PFSK-1 (cell line): ENCODE measurements around the gene KDM4B.

Source experiments
- FOXP2 ChIP-seq: optimal IDR thresholded peaks from 2 replicates; pipeline ENCODE3; 2011; ENCODE audit warnings: borderline replicate concordance, control low read depth, inconsistent platforms; ENCODE audit not compliant: insufficient read depth; ENCODE audit errors: extremely low read length, extremely low read depth
- POLR2AphosphoS5 ChIP-seq: IDR thresholded peaks from 2 replicates; pipeline ENCODE4 v1.6.1; 2012; ENCODE audit warnings: low read depth, mild to moderate bottlenecking, control low read depth, low read length, moderate library complexity
- SIN3A ChIP-seq: IDR thresholded peaks from 2 replicates; pipeline ENCODE4 v1.6.1; 2012; ENCODE audit warnings: mild to moderate bottlenecking, low read length, moderate library complexity, borderline replicate concordance; ENCODE audit not compliant: insufficient read depth
- TAF1 ChIP-seq: IDR thresholded peaks from 2 replicates; pipeline ENCODE4 v1.6.1; 2012; ENCODE audit warnings: low read length, control low read depth, borderline replicate concordance; ENCODE audit not compliant: insufficient read depth
- TF ChIP-seq, protein P1 (sequence below), 2 experiments: IDR thresholded peaks; 2 replicates each; pipeline versions ENCODE4 v1.6.1 to v1.8.0; 2011 to 2012; ENCODE audit warnings: low read depth in 2 of 2, low read length in 2 of 2, control low read depth in 1 of 2, inconsistent platforms in 1 of 2, mild to moderate bottlenecking in 1 of 2, moderate library complexity in 1 of 2; ENCODE audit not compliant: insufficient read depth in 1 of 2

DNA sequence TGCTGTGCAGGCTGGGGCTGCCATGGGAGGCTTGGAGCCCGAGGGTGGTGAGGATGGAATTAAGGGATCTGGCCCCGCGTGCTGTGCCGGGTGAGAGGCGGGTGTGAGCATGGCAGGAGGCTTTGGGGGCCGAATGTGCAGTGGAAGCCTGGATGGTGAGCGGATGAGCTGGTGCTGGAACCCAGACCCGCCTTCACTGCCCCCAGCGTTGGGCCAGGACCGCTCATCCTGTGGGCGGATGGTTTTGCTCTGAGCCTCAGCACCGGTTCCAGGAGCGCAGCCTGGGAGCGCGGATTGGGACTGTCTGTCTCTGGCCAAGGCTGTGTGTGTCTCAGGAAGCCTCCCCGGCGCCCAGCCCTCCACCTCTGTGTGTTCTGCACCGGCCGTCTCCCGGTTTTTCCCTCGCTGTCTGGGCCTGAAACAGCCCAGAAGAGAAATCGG lies 16.7 kb downstream of the KDM4B start:
- TF ChIP-seq POLR2AphosphoS5 (no peak), SIN3A (no peak), TAF1 (no peak), FOXP2 (no peak)
- TF ChIP-seq, protein P1, sequence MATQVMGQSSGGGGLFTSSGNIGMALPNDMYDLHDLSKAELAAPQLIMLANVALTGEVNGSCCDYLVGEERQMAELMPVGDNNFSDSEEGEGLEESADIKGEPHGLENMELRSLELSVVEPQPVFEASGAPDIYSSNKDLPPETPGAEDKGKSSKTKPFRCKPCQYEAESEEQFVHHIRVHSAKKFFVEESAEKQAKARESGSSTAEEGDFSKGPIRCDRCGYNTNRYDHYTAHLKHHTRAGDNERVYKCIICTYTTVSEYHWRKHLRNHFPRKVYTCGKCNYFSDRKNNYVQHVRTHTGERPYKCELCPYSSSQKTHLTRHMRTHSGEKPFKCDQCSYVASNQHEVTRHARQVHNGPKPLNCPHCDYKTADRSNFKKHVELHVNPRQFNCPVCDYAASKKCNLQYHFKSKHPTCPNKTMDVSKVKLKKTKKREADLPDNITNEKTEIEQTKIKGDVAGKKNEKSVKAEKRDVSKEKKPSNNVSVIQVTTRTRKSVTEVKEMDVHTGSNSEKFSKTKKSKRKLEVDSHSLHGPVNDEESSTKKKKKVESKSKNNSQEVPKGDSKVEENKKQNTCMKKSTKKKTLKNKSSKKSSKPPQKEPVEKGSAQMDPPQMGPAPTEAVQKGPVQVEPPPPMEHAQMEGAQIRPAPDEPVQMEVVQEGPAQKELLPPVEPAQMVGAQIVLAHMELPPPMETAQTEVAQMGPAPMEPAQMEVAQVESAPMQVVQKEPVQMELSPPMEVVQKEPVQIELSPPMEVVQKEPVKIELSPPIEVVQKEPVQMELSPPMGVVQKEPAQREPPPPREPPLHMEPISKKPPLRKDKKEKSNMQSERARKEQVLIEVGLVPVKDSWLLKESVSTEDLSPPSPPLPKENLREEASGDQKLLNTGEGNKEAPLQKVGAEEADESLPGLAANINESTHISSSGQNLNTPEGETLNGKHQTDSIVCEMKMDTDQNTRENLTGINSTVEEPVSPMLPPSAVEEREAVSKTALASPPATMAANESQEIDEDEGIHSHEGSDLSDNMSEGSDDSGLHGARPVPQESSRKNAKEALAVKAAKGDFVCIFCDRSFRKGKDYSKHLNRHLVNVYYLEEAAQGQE (IDR thresholded peaks at IDR 0.05; ENCODE audit: insufficient read depth in 1 of 2, low read depth in 2 of 2, low read length in 2 of 2) = no peak
